GM18508 (cell line): ENCODE data around the gene ENO2.

Source experiments
- ATAC-seq: cut with Tn5 transposase; IDR thresholded peaks from one replicate; pipeline ENCODE4 v1.9.1; 2021; ENCODE audit warnings: moderate number of reproducible peaks; ENCODE audit not compliant: insufficient read depth, unreplicated experiment

ENO2 gene

DNA sequence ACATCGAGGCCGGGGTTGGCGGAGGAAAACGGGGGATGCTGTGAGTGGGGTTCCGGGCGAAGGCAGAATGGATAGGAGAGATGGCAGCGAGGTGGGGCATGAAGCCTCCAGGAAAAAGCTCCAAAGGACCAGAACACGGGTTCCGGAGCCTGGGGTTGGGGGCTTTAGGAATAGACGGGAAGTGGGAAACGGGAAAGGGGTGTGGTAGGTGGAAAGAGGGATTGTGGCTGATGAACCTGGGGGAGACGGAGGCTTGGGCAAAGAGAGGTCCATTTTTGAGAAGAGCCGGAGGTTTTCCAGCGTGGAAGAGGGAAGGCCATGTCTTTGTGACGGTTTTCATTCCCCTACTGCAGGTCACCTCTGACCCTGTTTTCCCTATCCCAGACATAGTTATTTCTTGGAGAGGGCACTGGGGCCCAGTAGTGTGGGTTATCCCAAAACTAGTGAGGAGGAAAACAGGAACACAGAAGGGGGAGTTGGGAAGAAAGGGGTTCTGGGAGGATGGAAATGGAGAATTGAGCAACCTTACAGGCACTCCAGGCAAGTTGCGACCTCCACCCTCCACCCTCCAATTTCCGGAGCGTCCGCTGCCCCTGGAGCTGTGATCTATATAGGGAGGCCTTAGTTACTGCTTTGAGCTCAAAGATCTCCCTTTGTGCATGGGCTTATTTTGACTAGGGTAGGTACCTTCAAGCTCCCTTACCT lies 14.5 kb downstream of the ENO2 start:
- no peak for ATAC-seq

GRCh38 chr12:6929466-6930452 lies 15.4 kb downstream of the ENO2 start:
- ATAC-seq, result no peak

- ATAC-seq, result no peak
Measured at GRCh38 chr12:6932766-6933165, 18.4 kb downstream of the ENO2 start.

DNA sequence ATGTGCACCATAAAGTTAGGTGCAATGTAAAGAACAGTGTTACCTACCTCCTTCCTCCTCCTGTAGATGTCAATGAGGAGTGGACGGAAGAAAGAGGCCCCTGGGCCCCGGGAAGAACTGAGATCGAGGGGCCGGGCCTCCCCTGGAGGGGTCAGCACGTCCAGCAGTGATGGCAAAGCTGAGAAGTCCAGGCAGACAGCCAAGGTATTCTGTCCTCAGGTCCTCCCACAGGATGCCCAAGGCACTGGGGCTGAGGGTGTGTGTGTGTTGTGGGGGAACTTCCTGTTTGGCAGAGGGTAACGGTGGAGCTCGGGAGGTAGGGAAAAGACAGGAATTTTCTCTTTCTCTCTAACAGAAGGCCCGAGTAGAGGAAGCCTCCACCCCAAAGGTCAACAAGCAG lies 19.7 kb downstream of the ENO2 start:
- ATAC-seq, result no peak

DNA sequence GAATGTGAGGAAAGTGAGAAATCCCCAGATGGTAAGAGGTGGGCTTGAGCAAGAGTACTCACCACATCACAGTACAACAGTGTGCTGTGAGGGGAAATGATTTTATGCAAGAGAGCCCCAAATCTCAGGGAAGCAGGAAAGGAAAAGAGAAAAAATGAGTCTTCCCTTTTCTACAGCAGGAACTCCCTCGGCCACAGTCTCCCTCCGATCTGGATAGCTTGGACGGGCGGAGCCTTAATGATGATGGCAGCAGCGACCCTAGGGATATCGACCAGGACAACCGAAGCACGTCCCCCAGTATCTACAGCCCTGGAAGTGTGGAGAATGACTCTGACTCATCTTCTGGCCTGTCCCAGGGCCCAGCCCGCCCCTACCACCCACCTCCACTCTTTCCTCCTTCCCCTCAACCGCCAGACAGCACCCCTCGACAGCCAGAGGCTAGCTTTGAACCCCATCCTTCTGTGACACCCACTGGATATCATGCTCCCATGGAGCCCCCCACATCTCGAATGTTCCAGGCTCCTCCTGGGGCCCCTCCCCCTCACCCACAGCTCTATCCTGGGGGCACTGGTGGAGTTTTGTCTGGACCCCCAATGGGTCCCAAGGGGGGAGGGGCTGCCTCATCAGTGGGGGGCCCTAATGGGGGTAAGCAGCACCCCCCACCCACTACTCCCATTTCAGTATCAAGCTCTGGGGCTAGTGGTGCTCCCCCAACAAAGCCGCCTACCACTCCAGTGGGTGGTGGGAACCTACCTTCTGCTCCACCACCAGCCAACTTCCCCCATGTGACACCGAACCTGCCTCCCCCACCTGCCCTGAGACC lies 21.2 kb downstream of the ENO2 start:
- ATAC-seq, result no peak

DNA sequence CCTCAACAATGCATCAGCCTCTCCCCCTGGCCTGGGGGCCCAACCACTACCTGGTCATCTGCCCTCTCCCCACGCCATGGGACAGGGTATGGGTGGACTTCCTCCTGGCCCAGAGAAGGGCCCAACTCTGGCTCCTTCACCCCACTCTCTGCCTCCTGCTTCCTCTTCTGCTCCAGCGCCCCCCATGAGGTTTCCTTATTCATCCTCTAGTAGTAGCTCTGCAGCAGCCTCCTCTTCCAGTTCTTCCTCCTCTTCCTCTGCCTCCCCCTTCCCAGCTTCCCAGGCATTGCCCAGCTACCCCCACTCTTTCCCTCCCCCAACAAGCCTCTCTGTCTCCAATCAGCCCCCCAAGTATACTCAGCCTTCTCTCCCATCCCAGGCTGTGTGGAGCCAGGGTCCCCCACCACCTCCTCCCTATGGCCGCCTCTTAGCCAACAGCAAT lies 21.8 kb downstream of the ENO2 start:
- ATAC-seq, result no peak

GRCh38 chr12:6936636-6937480 lies 22.5 kb downstream of the ENO2 start:
- no peak for ATAC-seq

GRCh38 chr12:6937481-6938352 lies 23.3 kb downstream of the ENO2 start:
- peak; percentile 65 for ATAC-seq

GRCh38 chr12:6938353-6939190 lies 24.2 kb downstream of the ENO2 start:
- ATAC-seq, result no peak

GRCh38 chr12:6939191-6939540 lies 24.8 kb downstream of the ENO2 start:
- ATAC-seq, result no peak

- ATAC-seq, result no peak
Measured at GRCh38 chr12:6941267-6941666, 26.9 kb downstream of the ENO2 start.

- ATAC-seq, result no peak
Measured at GRCh38 chr12:6941782-6942181, 27.4 kb downstream of the ENO2 start.

DNA sequence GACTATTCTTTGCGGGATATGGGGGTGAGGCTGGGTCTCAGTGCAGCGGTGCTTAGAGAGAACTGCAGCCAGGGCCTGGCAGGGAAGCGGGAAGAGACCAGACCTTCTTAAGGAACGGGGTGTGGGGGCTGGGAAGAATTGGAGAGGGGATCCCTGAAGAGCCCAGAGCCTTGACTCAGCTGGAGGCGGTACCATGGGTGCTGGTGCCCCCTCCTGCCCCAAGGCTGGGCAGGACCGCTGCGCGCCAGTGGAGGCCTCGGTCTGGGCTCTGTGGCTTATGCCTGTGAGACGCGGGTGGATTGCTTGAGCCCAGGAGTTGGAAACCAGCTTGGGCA lies 27.9 kb downstream of the ENO2 start:
- no peak for ATAC-seq

DNA sequence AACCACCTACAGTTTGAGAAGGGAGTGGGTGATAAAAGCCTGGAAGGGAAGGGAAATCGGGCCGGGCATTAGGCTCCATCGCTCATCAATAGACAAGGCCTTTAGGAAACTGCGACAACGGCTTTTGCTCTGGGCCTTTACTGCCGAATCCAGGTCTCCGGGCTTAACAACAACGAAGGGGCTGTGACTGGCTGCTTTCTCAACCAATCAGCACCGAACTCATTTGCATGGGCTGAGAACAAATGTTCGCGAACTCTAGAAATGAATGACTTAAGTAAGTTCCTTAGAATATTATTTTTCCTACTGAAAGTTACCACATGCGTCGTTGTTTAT lies 29.0 kb downstream of the ENO2 start:
- ATAC-seq, result peak; percentile 17

- ATAC-seq, result peak; percentile 25
Measured at GRCh38 chr12:6943722-6944380, 29.5 kb downstream of the ENO2 start, which contains the start of the genes C12orf57 and RNU7-1. Gene C12orf57 (plus strand): TSS chr12:6944022. CDS start chr12:6944122, 100 bp downstream. Gene RNU7-1 (plus strand): TSS chr12:6943816.

GRCh38 chr12:6944381-6945186 lies 30.2 kb downstream of the ENO2 start:
- peak; percentile 8 for ATAC-seq

DNA sequence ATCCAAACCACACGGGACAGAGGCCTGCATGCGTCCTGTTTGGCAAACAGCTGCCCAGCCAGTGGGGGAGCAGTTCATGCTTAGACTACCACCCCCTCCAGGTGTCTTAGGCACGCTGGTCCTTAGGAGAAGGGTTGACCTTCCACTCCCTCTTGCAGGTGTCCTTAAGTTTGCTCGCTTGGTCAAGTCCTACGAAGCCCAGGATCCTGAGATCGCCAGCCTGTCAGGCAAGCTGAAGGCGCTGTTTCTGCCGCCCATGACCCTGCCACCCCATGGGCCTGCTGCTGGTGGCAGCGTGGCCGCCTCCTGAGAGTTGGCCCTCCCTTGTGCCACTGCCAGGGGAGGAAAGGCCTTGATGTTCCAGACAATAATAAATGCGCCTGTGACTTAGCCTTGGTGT lies 31.2 kb downstream of the ENO2 start:
- ATAC-seq, result no peak
